ENCODE results near the gene FBXL14. TPM values are rescaled to one million over a fixed set of nuclear protein-coding genes. Genes with fewer than 3 reads are reported as not detected.

Gene FBXL14
- total and polyA plus RNA-seq, 2 of the 13 experiments (the other 11 are each of a cell fraction or from before 2014, with no cell fraction given), result 7.0 to 7.4 TPM

DNA sequence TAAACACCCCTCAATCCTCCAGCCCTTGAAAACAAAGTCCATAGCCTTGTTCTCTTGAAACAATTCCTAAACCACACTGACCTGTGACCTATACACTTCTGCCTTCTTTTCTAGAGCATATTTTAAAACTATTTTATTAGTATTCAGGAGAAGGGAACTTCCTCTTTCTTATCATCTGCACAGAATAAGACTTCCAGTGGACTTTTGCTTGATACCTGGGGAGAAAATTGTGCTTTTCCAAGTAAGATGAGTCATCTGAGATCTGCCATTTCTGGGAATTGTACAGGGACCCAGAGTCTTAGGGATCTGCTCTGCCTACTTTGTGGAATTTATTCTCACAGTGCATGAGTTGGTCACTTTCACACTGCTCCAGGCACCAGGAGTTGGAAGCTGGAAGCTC is 24.1 kb upstream of the FBXL14 start:
- DNase-seq (ENCODE audit: low spot score), result no peak
- no peak for FAIRE-seq
- ATAC-seq, result no peak

More for the DNA sequence above, 24.1 kb upstream of the FBXL14 start:
- Histone ChIP-seq H3K36me3 (replicated peaks in 1 of 2; ENCODE audit: control insufficient read depth in 1 of 2, insufficient read depth in 2 of 2, low read length in 2 of 2) (no peaks in the 10 kb centered on the region), H3K4me1 (ENCODE audit: insufficient read depth, low read length) (peaks cover 10% of the 10 kb centered on the region; the same call in 1 of the 2 replicates), H3K27ac (ENCODE audit: extremely low read length, insufficient read depth, low read length) (no peak overlapping the region), H2AFZ (ENCODE audit: low read length) (no peak overlapping the region), H4K20me1 (ENCODE audit: insufficient read depth, low read length) (no peaks in the 10 kb centered on the region), H3K9me3 (ENCODE audit: low read length) (no peaks in the 10 kb centered on the region), H3K4me3 (replicated peaks in 1 of 3; ENCODE audit: insufficient read depth in 1 of 3, low read depth in 2 of 3, low read length in 3 of 3) (no peak overlapping the region), H3K9ac (ENCODE audit: insufficient read depth, low read depth, low read length) (no peak overlapping the region), H3K27me3 (ENCODE audit: control insufficient read depth in 1 of 2, insufficient read depth in 2 of 2, low read length in 2 of 2) (peaks cover 0 to 19% of the 10 kb centered on the region in 2 experiments; a peak in 1 of 5 replicates), H3K4me2 (ENCODE audit: low read depth, low read length) (no peak overlapping the region), H3K79me2 (ENCODE audit: insufficient read depth, low read length) (no peaks in the 10 kb centered on the region)
- no TSS peak for BruUV-seq (replicated peaks)
- intact Hi-C loops (cut with micrococcal nuclease; ENCODE audit: unreplicated experiment) (no loop called here), in situ Hi-C loops (cut with HindIII; ENCODE audit: extremely low pct_ligation_motif_present, low pct_unique_long_range_greater_than_20kb) (no loop called here)
- no peak for TF ChIP-seq ATRX (CRISPR knock-in tag; IDR thresholded peaks at IDR 0.05; ENCODE audit: borderline replicate concordance)
- TF ChIP-seq STAT5B (CRISPR knock-in tag; IDR thresholded peaks at IDR 0.05), result no peak
- TF ChIP-seq DMTF1 (CRISPR knock-in tag; IDR thresholded peaks at IDR 0.05), result no peak
- no peak for TF ChIP-seq NPAS2 (CRISPR knock-in tag; IDR thresholded peaks at IDR 0.05; ENCODE audit: borderline replicate concordance)
- no peak for TF ChIP-seq RAD51 (IDR thresholded peaks at IDR 0.05; ENCODE audit: borderline replicate concordance)
- TF ChIP-seq EZH2 (conservative IDR thresholded peaks at IDR 0.05; ENCODE audit: low read depth, low read length), result no peak
- no peak for TF ChIP-seq HDAC6 (IDR thresholded peaks at IDR 0.05; ENCODE audit: low read depth, low read length)
- TF ChIP-seq HES4 (CRISPR knock-in tag; IDR thresholded peaks at IDR 0.05; ENCODE audit: borderline replicate concordance), result no peak
- TF ChIP-seq GABPA (IDR thresholded peaks at IDR 0.05; ENCODE audit: low read depth, low read length), result no peak
- TF ChIP-seq GABPA (CRISPR knock-in tag; IDR thresholded peaks at IDR 0.05; ENCODE audit: low read depth), result no peak
- no peak for TF ChIP-seq ELF4 (CRISPR knock-in tag; IDR thresholded peaks at IDR 0.05; ENCODE audit: borderline replicate concordance)
- TF ChIP-seq ZNF382 (CRISPR knock-in tag; IDR thresholded peaks at IDR 0.05; ENCODE audit: borderline replicate concordance), result no peak
- no peak for TF ChIP-seq TFE3 (CRISPR knock-in tag; IDR thresholded peaks at IDR 0.05)
- ChIA-PET POLR2A (no interaction called here), CTCF (ENCODE audit: low intra/inter-chr PET ratio, low total read pairs) (no interaction called here)

Data from HepG2 (cell line).